GM12878 (cell line): ENCODE results near the gene TBC1D8.

Experiments
- EP300 ChIP-seq, 2 experiments: fragments of 150-350 bp in 1 of 2; IDR thresholded peaks; 2 replicates each; pipeline ENCODE4 v1.6.1; 2011 to 2012; ENCODE audit warnings: low read depth in 2 of 2, low read length in 2 of 2, borderline replicate concordance in 1 of 2, improper control_type of control experiment in 1 of 2, inconsistent platforms in 1 of 2; ENCODE audit not compliant: control insufficient read depth in 1 of 2
- ESRRA ChIP-seq: IDR thresholded peaks from 2 replicates; pipeline ENCODE4 v1.6.1; 2012; ENCODE audit warnings: mild to moderate bottlenecking, low read length, improper control_type of control experiment
- NR2C2 ChIP-seq: IDR thresholded peaks from 2 replicates; pipeline ENCODE4 v1.6.1; 2011; ENCODE audit warnings: borderline replicate concordance, low read depth; ENCODE audit not compliant: control insufficient read depth, insufficient read length
- POLR2A ChIP-seq: IDR thresholded peaks from 2 replicates; pipeline ENCODE4 v1.6.1; 2011; ENCODE audit warnings: low read depth, mild to moderate bottlenecking, low read length
- RAD51 ChIP-seq: fragments of 450-650 bp; IDR thresholded peaks from 2 replicates; pipeline ENCODE4 v1.6.1; 2016; ENCODE audit warnings: moderate library complexity, mild to moderate bottlenecking, inconsistent platforms
- RBBP5 ChIP-seq: fragments of 200-600 bp; sonication (generic); conservative IDR thresholded peaks from 2 replicates; pipeline ENCODE4 v1.6.1; 2016
- RCOR1 ChIP-seq: conservative IDR thresholded peaks from 2 replicates; pipeline ENCODE4 v1.6.1; 2012; ENCODE audit warnings: low read depth, low read length, improper control_type of control experiment
- SREBF1 ChIP-seq: IDR thresholded peaks from 2 replicates; pipeline ENCODE4 v1.6.1; 2012; ENCODE audit warnings: mild to moderate bottlenecking, low read length
- TCF7 ChIP-seq: IDR thresholded peaks from 2 replicates; pipeline ENCODE4 v1.6.1; 2014; ENCODE audit warnings: antibody characterized with exemption, borderline replicate concordance
- TF ChIP-seq, protein P1 (sequence below), 3 experiments: IDR thresholded peaks in 2 of 3; conservative IDR thresholded peaks in 1 of 3; 2 replicates each; pipeline ENCODE4 v1.5.1; 2011; ENCODE audit warnings: low read depth in 3 of 3, low read length in 3 of 3, mild to moderate bottlenecking in 3 of 3, control low read depth in 2 of 3, moderate library complexity in 2 of 3, inconsistent platforms in 1 of 3, mixed read lengths in 1 of 3; ENCODE audit not compliant: control insufficient read depth in 2 of 3, insufficient read depth in 1 of 3; ENCODE audit errors: extremely low read depth in 1 of 3
- TF ChIP-seq, protein P2 (sequence below): fragments of 450-650 bp; IDR thresholded peaks from 2 replicates; pipeline ENCODE4 v1.6.1; 2017; ENCODE audit warnings: mild to moderate bottlenecking

DNA sequence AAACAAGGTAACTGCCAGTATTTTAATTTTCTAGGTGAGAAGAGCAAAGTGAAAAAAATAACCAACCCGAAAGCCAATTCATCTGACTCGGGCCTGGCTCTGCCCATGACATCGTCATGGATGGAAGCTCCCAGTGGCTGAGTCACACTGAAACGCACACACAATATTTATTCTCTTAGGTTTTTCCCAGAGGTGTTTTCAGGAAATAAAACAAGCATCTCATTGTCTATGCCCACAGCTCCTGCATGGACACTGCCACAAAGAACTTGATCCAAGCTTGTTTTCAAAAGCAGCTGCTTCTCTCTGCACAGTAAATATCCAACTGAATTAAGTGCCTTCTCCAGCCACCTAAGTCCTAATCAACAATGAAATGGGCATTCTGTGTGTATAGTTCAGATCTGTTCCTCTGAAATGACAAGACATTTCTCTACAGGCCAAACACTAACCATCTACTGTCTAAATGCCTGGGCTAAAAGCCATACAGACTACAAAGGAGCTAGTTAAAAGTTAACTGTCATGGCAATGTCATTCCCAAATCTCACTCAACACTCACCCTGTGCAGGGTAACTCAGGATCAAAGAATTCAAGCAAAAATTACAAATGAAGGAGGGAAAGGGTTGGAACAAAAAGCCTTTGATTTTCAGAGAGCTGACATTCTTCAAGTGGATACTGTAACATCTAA lies 86.2 kb downstream of the TBC1D8 start:
- TF ChIP-seq NR2C2 (no peak), RBBP5 (no peak), SREBF1 (no peak), POLR2A (no peak), RCOR1 (no peak), TCF7 (no peak), RAD51 (no peak), ESRRA (no peak), EP300 (IDR thresholded peaks at IDR 0.05; ENCODE audit: borderline replicate concordance in 1 of 2, control insufficient read depth in 1 of 2, low read depth in 2 of 2, low read length in 2 of 2) (peak in 1 of 2 experiments; percentile 35; a peak in 2 of 4 replicates)
- TF ChIP-seq, protein P1, sequence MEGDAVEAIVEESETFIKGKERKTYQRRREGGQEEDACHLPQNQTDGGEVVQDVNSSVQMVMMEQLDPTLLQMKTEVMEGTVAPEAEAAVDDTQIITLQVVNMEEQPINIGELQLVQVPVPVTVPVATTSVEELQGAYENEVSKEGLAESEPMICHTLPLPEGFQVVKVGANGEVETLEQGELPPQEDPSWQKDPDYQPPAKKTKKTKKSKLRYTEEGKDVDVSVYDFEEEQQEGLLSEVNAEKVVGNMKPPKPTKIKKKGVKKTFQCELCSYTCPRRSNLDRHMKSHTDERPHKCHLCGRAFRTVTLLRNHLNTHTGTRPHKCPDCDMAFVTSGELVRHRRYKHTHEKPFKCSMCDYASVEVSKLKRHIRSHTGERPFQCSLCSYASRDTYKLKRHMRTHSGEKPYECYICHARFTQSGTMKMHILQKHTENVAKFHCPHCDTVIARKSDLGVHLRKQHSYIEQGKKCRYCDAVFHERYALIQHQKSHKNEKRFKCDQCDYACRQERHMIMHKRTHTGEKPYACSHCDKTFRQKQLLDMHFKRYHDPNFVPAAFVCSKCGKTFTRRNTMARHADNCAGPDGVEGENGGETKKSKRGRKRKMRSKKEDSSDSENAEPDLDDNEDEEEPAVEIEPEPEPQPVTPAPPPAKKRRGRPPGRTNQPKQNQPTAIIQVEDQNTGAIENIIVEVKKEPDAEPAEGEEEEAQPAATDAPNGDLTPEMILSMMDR (IDR thresholded peaks at IDR 0.05 in 2 of 3, conservative IDR thresholded peaks at IDR 0.05 in 1 of 3; ENCODE audit: control insufficient read depth in 2 of 3, extremely low read depth in 1 of 3, insufficient read depth in 1 of 3, low read depth in 3 of 3, low read length in 3 of 3): no peak
- TF ChIP-seq, protein P2, sequence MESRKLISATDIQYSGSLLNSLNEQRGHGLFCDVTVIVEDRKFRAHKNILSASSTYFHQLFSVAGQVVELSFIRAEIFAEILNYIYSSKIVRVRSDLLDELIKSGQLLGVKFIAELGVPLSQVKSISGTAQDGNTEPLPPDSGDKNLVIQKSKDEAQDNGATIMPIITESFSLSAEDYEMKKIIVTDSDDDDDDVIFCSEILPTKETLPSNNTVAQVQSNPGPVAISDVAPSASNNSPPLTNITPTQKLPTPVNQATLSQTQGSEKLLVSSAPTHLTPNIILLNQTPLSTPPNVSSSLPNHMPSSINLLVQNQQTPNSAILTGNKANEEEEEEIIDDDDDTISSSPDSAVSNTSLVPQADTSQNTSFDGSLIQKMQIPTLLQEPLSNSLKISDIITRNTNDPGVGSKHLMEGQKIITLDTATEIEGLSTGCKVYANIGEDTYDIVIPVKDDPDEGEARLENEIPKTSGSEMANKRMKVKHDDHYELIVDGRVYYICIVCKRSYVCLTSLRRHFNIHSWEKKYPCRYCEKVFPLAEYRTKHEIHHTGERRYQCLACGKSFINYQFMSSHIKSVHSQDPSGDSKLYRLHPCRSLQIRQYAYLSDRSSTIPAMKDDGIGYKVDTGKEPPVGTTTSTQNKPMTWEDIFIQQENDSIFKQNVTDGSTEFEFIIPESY: no peak
